Measurements from ENCODE around the gene OR2A42.
"Not testable (repeated sequence)": the region's sequence is repeated elsewhere in the genome, so short reads cannot be mapped to it uniquely, and the experiment has no call there.

- not testable (repeated sequence) for TF ChIP-seq POLR2AphosphoS5, POLR2A, TAF1 (IDR thresholded peaks at IDR 0.05; ENCODE audit: low read depth, low read length)
Observed at GRCh38 chr7:144275281-144275680, 35.9 kb upstream of the OR2A42 start.
